Chondrocyte (in vitro differentiated cells): ENCODE data around the gene DDX52. TPM values are rescaled to one million over a fixed set of nuclear protein-coding genes. Genes with fewer than 3 reads are reported as not detected.

Experiments
- DNase-seq: peaks from one replicate; pipeline ENCODE4 v3.0.0; 2021; ENCODE audit warnings: mixed read lengths, low spot score
- H3K27ac Mint-ChIP-seq: one replicate; pipeline ENCODE4 v1.8.0; 2021; ENCODE audit warnings: mild to moderate bottlenecking, moderate library complexity, mixed read lengths; ENCODE audit not compliant: unreplicated experiment
- H3K27me3 Mint-ChIP-seq: 2 replicates; pipeline ENCODE4 v1.8.0; 2021; ENCODE audit warnings: low read depth, mixed read lengths
- H3K36me3 Mint-ChIP-seq: 2 replicates; pipeline ENCODE4 v1.8.0; 2021; ENCODE audit warnings: low read depth, mixed read lengths
- H3K4me1 Mint-ChIP-seq: 2 replicates; pipeline ENCODE4 v1.8.0; 2021; ENCODE audit warnings: low read depth, mild to moderate bottlenecking, mixed read lengths
- H3K4me3 Mint-ChIP-seq: one replicate; pipeline ENCODE4 v1.8.0; 2021; ENCODE audit warnings: mild to moderate bottlenecking, moderate library complexity, mixed read lengths; ENCODE audit not compliant: unreplicated experiment
- H3K9me3 Mint-ChIP-seq: 2 replicates; pipeline ENCODE4 v1.8.0; 2021; ENCODE audit warnings: low read depth, mixed read lengths
- microRNA-seq: library from miRNA; unstranded; fragments of <30 nt; microRNA quantifications from one replicate; pipeline ENCODE4 v1.2.0, GENCODE V29; 2020; ENCODE audit warnings: borderline number of aligned reads
- total RNA-seq: library from RNA; stranded (reverse); gene quantifications from 3 replicates; pipeline ENCODE4 v1.2.1, GENCODE V29; 2021
- TF ChIP-seq, protein P1 (sequence below): fragments of 200-600 bp; sonication (generic); IDR thresholded peaks from 2 replicates; pipeline ENCODE4 v1.5.0; 2021; ENCODE audit warnings: antibody characterized with exemption, mild to moderate bottlenecking, moderate library complexity

The DDX52 gene
- total RNA-seq, 1 donor from 2014 or later, result 43.9 TPM

DNA sequence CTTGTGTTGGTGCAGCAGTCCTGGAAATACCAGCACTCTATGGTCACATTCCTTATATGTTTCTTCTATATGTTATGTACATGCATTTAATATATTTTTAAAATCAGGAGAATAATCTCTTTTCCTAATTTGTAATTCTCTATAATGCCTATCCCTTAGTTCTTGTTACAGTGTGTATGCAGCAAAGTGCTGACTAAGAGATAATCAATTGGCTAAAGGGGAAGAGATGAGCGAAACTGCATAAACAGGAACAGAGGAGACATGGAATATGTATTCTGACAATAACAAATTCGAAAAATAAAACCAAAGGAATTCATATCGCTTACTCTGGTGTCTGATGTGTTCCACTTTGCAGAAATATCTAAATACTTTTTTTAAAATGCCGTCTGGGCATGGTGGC is 75.7 kb downstream of the DDX52 start:
- no peaks in the 10 kb centered on the region for H3K27me3 Mint-ChIP-seq
- no peak for DNase-seq
- H3K4me1 Mint-ChIP-seq, result peaks cover 3% of the 10 kb centered on the region
- no peaks in the 10 kb centered on the region for H3K9me3 Mint-ChIP-seq
- H3K36me3 Mint-ChIP-seq, result peaks cover 22% of the 10 kb centered on the region
- H3K27ac Mint-ChIP-seq, result no peak overlapping the region
- TF ChIP-seq, protein P1, sequence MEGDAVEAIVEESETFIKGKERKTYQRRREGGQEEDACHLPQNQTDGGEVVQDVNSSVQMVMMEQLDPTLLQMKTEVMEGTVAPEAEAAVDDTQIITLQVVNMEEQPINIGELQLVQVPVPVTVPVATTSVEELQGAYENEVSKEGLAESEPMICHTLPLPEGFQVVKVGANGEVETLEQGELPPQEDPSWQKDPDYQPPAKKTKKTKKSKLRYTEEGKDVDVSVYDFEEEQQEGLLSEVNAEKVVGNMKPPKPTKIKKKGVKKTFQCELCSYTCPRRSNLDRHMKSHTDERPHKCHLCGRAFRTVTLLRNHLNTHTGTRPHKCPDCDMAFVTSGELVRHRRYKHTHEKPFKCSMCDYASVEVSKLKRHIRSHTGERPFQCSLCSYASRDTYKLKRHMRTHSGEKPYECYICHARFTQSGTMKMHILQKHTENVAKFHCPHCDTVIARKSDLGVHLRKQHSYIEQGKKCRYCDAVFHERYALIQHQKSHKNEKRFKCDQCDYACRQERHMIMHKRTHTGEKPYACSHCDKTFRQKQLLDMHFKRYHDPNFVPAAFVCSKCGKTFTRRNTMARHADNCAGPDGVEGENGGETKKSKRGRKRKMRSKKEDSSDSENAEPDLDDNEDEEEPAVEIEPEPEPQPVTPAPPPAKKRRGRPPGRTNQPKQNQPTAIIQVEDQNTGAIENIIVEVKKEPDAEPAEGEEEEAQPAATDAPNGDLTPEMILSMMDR, result no peak
- no peak overlapping the region for H3K4me3 Mint-ChIP-seq

DNA sequence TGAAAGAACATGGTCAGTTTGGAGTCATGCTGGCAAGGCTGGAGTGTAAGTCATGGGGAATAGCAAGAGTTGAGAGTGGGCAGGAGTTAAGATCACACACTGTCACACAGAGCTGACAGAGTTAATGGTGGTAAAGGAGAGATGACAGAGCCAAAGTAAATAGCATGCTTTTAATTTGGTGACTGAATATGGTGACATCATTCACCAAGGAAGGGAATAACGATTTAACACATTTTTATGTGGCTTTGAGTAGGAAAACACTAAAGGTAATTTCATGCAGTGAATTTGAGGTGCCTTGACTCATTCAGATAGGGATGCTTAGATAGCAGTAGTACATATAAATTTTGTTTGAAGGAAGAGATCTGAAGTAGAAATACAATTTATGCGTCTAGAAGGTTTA is 76.1 kb downstream of the DDX52 start:
- Mint-ChIP-seq H3K36me3 (peaks cover 25% of the 10 kb centered on the region), H3K9me3 (no peaks in the 10 kb centered on the region), H3K27ac (no peak overlapping the region), H3K4me1 (peaks cover 3% of the 10 kb centered on the region), H3K4me3 (no peak overlapping the region), H3K27me3 (no peaks in the 10 kb centered on the region)
- TF ChIP-seq, protein P1, result no peak
- no peak for DNase-seq

DNA sequence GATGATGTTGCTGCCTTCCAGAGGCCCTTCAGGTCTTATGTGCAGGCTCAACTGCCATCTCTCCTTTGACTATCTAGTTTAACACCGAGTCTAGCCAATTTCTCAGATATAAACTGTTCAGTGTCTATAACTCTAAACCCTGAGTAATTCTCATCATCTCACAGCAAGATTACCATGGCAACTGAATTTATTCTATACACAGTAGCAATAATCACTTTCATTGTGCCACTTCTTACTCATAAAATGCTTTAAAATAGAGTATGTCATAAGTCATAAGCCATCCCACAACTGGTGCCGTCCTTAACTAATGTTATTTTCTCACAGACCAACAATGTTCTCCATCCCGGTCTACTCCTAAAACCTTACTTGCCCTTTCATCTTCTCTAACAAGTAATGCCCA is 79.0 kb downstream of the DDX52 start:
- H3K4me1 Mint-ChIP-seq, result peaks cover 3% of the 10 kb centered on the region
- H3K36me3 Mint-ChIP-seq, result peaks cover 26% of the 10 kb centered on the region
- no peak for DNase-seq
- H3K9me3 Mint-ChIP-seq, result no peaks in the 10 kb centered on the region
- no peak overlapping the region for H3K4me3 Mint-ChIP-seq
- H3K27ac Mint-ChIP-seq, result no peak overlapping the region
- TF ChIP-seq, protein P1, result no peak
- H3K27me3 Mint-ChIP-seq, result no peaks in the 10 kb centered on the region

DNA sequence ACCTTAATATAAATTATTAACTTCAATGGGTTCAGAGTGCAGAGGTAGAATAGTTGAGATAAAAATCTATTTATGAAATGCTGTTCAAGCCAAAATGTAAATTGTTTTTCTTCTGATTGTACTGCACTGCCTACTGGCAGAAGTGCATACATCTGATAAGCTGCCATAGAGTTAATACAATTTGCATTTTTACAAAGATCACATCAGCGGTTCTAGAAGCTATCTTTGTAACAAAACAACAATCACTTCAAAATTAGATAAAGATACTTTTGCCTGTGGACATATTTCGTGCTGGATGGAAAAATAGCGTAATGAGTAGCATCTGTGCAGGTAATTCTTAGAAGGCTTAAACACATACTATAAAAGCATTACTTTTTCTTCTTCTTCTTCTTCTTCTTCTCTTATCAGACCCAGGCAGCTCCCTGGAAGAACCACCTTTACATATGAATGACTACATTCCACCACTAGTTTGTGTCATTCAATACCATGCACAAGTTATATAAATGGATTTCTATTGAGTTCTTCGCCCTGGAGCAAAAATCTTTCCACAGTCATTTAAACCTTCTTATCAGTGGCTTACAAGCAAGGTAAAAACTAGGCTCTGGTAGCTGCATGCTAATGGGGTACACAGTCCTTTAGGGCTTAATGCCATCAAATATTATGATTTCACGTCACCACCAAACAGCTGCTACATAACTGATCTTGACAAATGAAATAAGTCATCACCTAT is 81.1 kb downstream of the DDX52 start:
- H3K27me3 Mint-ChIP-seq, result no peaks in the 10 kb centered on the region
- peaks cover 31% of the 10 kb centered on the region for H3K36me3 Mint-ChIP-seq
- H3K4me3 Mint-ChIP-seq, result no peak overlapping the region
- no peaks in the 10 kb centered on the region for H3K9me3 Mint-ChIP-seq
- no peak overlapping the region for H3K27ac Mint-ChIP-seq
- TF ChIP-seq, protein P1, result no peak
- peaks cover 2% of the 10 kb centered on the region for H3K4me1 Mint-ChIP-seq
- DNase-seq, result no peak

Small RNA genes within 50 kb of the gene (microRNA-seq; reads per million reads assigned to microRNA genes)
- not detected for gene MIR378J

Other genes starting within 250 kb of the DDX52 start
- 76.5 to 82.7 TPM (median 77.1 TPM) in 3 replicates for gene ACACA, start 236.6 kb downstream of the DDX52 start, total RNA-seq
- 15.1 to 17.0 TPM (median 16.9 TPM) in 3 replicates for gene TADA2A, start 236.6 kb downstream of the DDX52 start, total RNA-seq
- 33.6 to 37.3 TPM (median 34.7 TPM) in 3 replicates for gene DUSP14, start 153.6 kb downstream of the DDX52 start, total RNA-seq
- gene SYNRG, start 34.0 kb downstream of the DDX52 start, total RNA-seq, result 35.1 to 48.7 TPM (median 35.6 TPM) in 3 replicates
- gene HNF1B, start 101.6 kb upstream of the DDX52 start, total RNA-seq, result 3.6 to 10.5 TPM (median 10.1 TPM) in 3 replicates